K562 (cell line): Measurements from ENCODE around the gene AIFM1. TPM values are rescaled to one million over a fixed set of nuclear protein-coding genes. Genes with fewer than 3 reads are reported as not detected.

Source experiments
- ATAC-seq: fragments of 200-7000 bp; cut with Tn5 transposase; 3 replicates; pipeline ENCODE4 v1.9.1; 2020; ENCODE audit warnings: moderate library complexity
- BruUV-seq: library from RNA; stranded (reverse); fragments of 400-500 nt; replicated peaks from 2 replicates; lab custom pipeline; 2021; lab: Mats Ljungman, UMichigan
- CTCF ChIA-PET: fragments of 300-600 bp; formaldehyde crosslinking; extraction: SDS; loops from one replicate; lab custom pipeline; 2021; ENCODE audit warnings: low intra/inter-chr PET ratio; lab: Yijun Ruan, JAX
- POLR2A ChIA-PET: fragments of 300-600, 350-650 bp; sonication (Branson Sonifier 250); formaldehyde crosslinking; extraction: SDS; loops from one replicate; lab custom pipeline; 2021; ENCODE audit warnings: antibody characterized with exemption, inconsistent platforms; lab: Yijun Ruan, JAX
- DNase-seq, 4 experiments: peaks; one replicate each; pipeline versions ENCODE4 v3.0.0 to v3.0.0-alpha.2; 2011 to 2018; ENCODE audit warnings: low spot score in 3 of 4, mixed read lengths in 3 of 4; ENCODE audit errors: extremely low read depth in 1 of 4
- FAIRE-seq: peaks from 2 replicates; lab custom pipeline; 2011; peaks lifted over from hg19 to GRCh38; lab: Jason Lieb, UNC
- H2AFZ ChIP-seq: 2 replicates; pipeline ENCODE4 v1.6.0; 2011; ENCODE audit warnings: low read depth, low read length, control low read depth, inconsistent platforms
- H3K27ac ChIP-seq: fragments of 200-600 bp; 3 replicates; pipeline ENCODE4 v1.8.0; 2011; ENCODE audit warnings: low read depth, mild to moderate bottlenecking, control low read depth, inconsistent platforms, low read length, moderate library complexity, mixed read lengths; ENCODE audit errors: extremely low read depth
- H3K27me3 ChIP-seq, 2 experiments: fragments of 300-600 bp in 1 of 2; 2 replicates in 1 of 2; 3 replicates in 1 of 2; pipeline versions ENCODE4 v1.6.0 to v1.8.0; 2011; ENCODE audit warnings: inconsistent platforms in 2 of 2, low read length in 2 of 2, mild to moderate bottlenecking in 1 of 2, mixed read lengths in 1 of 2, moderate library complexity in 1 of 2; ENCODE audit not compliant: control insufficient read depth in 2 of 2, insufficient read depth in 2 of 2
- H3K36me3 ChIP-seq: fragments of 300-600 bp; 3 replicates; pipeline ENCODE4 v1.8.0; 2011; ENCODE audit warnings: mild to moderate bottlenecking, low read length, inconsistent platforms; ENCODE audit not compliant: control insufficient read depth, insufficient read depth
- H3K4me1 ChIP-seq, 2 experiments: fragments of 200-600 bp in 1 of 2; replicated peaks in 1 of 2; 2 replicates in 1 of 2; 3 replicates in 1 of 2; pipeline versions ENCODE4 v1.5.1 to v1.8.0; 2011; ENCODE audit warnings: inconsistent platforms in 2 of 2, low read length in 2 of 2, mild to moderate bottlenecking in 1 of 2, mixed read lengths in 1 of 2, moderate library complexity in 1 of 2; ENCODE audit not compliant: control insufficient read depth in 2 of 2, insufficient read depth in 2 of 2
- H3K4me2 ChIP-seq: 2 replicates; pipeline ENCODE4 v1.6.1; 2011; ENCODE audit warnings: low read length, control low read depth, inconsistent platforms, mixed read lengths; ENCODE audit not compliant: insufficient read depth
- H3K4me3 ChIP-seq: fragments of 200-600 bp; sonication (generic), shearing (Covaris generic); 2 replicates; pipeline ENCODE4 v1.5.1; 2016; ENCODE audit warnings: control low read depth, inconsistent platforms
- H3K79me2 ChIP-seq: fragments of 200-600 bp; 3 replicates; pipeline ENCODE4 v1.8.0; 2011; ENCODE audit warnings: low read length, inconsistent platforms; ENCODE audit not compliant: control insufficient read depth, insufficient read depth
- H3K9ac ChIP-seq, 2 experiments: 2 replicates each; pipeline versions ENCODE4 v1.6.0 to v1.6.1; 2011; ENCODE audit warnings: low read depth in 2 of 2, low read length in 2 of 2, control low read depth in 1 of 2, inconsistent platforms in 1 of 2, mild to moderate bottlenecking in 1 of 2, mixed read lengths in 1 of 2; ENCODE audit not compliant: insufficient read depth in 1 of 2
- H3K9me1 ChIP-seq: one replicate; pipeline ENCODE4 v1.6.0; 2011; ENCODE audit warnings: inconsistent platforms, mild to moderate bottlenecking, low read length, moderate library complexity; ENCODE audit not compliant: control insufficient read depth, insufficient read depth
- H3K9me3 ChIP-seq: replicated peaks from 2 replicates; pipeline ENCODE4 v1.5.1; 2011; ENCODE audit warnings: low read depth, low read length, inconsistent platforms; ENCODE audit not compliant: control insufficient read depth, insufficient read depth
- H4K20me1 ChIP-seq: replicated peaks from 2 replicates; pipeline ENCODE4 v1.6.1; 2011; ENCODE audit warnings: low read length, inconsistent platforms, mixed read lengths; ENCODE audit not compliant: control insufficient read depth, insufficient read depth
- CHD1 ChIP-seq: fragments of 200-600 bp; sonication (generic); IDR thresholded peaks from one replicate; pipeline ENCODE4 v1.6.1; 2012; ENCODE audit warnings: mild to moderate bottlenecking, moderate library complexity, low read length, inconsistent platforms
- HDGF ChIP-seq: fragments of 450-650 bp; IDR thresholded peaks from 2 replicates; pipeline ENCODE4 v1.6.1; 2016
- HOXB6 ChIP-seq: fragments of 250-450 bp; sonication (Bioruptor Pico); IDR thresholded peaks from 2 replicates; pipeline ENCODE4 v1.5.1; 2022; ENCODE audit warnings: mild to moderate bottlenecking, borderline replicate concordance
- JUNB ChIP-seq: fragments of 450-650 bp; formaldehyde crosslinking; conservative IDR thresholded peaks from 2 replicates; pipeline ENCODE4 v1.4.0; 2020; ENCODE audit warnings: mild to moderate bottlenecking
- MEIS2 ChIP-seq: fragments of 450-650 bp; IDR thresholded peaks from 2 replicates; pipeline ENCODE4 v1.6.1; 2014; ENCODE audit warnings: mild to moderate bottlenecking; ENCODE audit not compliant: partially characterized antibody
- NFATC3 ChIP-seq: fragments of 450-650 bp; IDR thresholded peaks from 2 replicates; pipeline ENCODE4 v1.6.1; 2017; ENCODE audit warnings: mild to moderate bottlenecking
- NFIC ChIP-seq: fragments of 450-650 bp; IDR thresholded peaks from 2 replicates; pipeline ENCODE4 v1.6.1; 2017; ENCODE audit warnings: mild to moderate bottlenecking, inconsistent platforms
- RBM14 ChIP-seq: fragments of 200-400 bp; formaldehyde crosslinking; IDR thresholded peaks from 2 replicates; pipeline ENCODE4 v1.6.1; 2018; ENCODE audit warnings: low read depth, mild to moderate bottlenecking, low read length, moderate library complexity, borderline replicate concordance; ENCODE audit not compliant: insufficient read depth
- SMARCE1 ChIP-seq: fragments of 450-650 bp; IDR thresholded peaks from 2 replicates; pipeline ENCODE4 v1.7.1; 2016; ENCODE audit warnings: mild to moderate bottlenecking
- TCF7 ChIP-seq: sonication (generic); IDR thresholded peaks from 2 replicates; pipeline ENCODE4 v1.6.1; 2016; ENCODE audit warnings: antibody characterized with exemption, borderline replicate concordance
- WHSC1 ChIP-seq: IDR thresholded peaks from one replicate; pipeline ENCODE4 v1.6.1; 2012; ENCODE audit warnings: low read length, control low read depth, inconsistent platforms
- XRCC4 ChIP-seq: IDR thresholded peaks from one replicate; pipeline ENCODE4 v1.6.1; 2011; ENCODE audit not compliant: insufficient read depth, insufficient read length; ENCODE audit errors: extremely low read depth
- ZNF347 ChIP-seq: fragments of 450-650 bp; formaldehyde crosslinking; IDR thresholded peaks from 2 replicates; pipeline ENCODE4 v1.4.0; 2020; ENCODE audit warnings: low read depth, mild to moderate bottlenecking, moderate library complexity
- WGBS: fragments of 100-300 bp; shearing (Covaris generic); methylation state at CpG from one replicate; pipeline ENCODE4 v1.1.6; 2016; ENCODE audit warnings: low coverage, mixed read lengths; ENCODE audit not compliant: insufficient coverage; ENCODE audit errors: missing lambda C conversion rate; 5-methylcytosine and 5-hydroxymethylcytosine counted together
- in situ Hi-C: fragments of 300-500 bp; cut with MboI; formaldehyde crosslinking; loops from 4 replicates; pipeline ENCODE4 v1.15.0; 2018; ENCODE audit warnings: inconsistent platforms, mixed read lengths
- intact Hi-C: fragments of 100-400 bp; cut with micrococcal nuclease; formaldehyde crosslinking; loops from 2 replicates; pipeline ENCODE4 v1.14.2; 2022
- polyA plus RNA-seq, 8 experiments: library from polyadenylated mRNA; depleted of rRNA in 4 of 8; stranded (reverse) in 5 of 8; unstranded in 3 of 8; fragments of >200 nt; fragmentation: Nextera tagmentation in 2 of 8; fragmentation: Illumina TruSeq in 1 of 8; extraction: Ambion mirVana in 2 of 8; extraction: Trizol in 1 of 8; gene quantifications; 2 replicates each; pipeline versions ENCODE4 v1.2.1 to v1.2.3, GENCODE V29; 2011 to 2014; ENCODE audit warnings: inconsistent platforms in 1 of 8, missing spikeins in 1 of 8
- total RNA-seq, 7 experiments: library from RNA; depleted of rRNA in 6 of 7; stranded (reverse); fragments of >200 nt in 6 of 7; fragmentation: Illumina TruSeq in 2 of 7; extraction: Trizol in 2 of 7; gene quantifications; 2 replicates each; pipeline versions ENCODE4 v1.2.1 to v1.2.3, GENCODE V29; 2011 to 2021; ENCODE audit warnings: low replicate concordance in 1 of 7
- TF ChIP-seq, protein P1 (sequence below), 2 experiments: IDR thresholded peaks in 1 of 2; conservative IDR thresholded peaks in 1 of 2; 2 replicates each; pipeline ENCODE4 v1.6.1; 2016; ENCODE audit warnings: low read depth in 2 of 2, mild to moderate bottlenecking in 1 of 2, missing compliant biosample characterization in 1 of 2, missing genetic modification characterization in 1 of 2, moderate library complexity in 1 of 2
- TF ChIP-seq, protein P2 (sequence below): fragments of 450-650 bp; formaldehyde crosslinking; IDR thresholded peaks from 2 replicates; pipeline ENCODE4 v1.4.0; 2020; ENCODE audit warnings: mild to moderate bottlenecking, mixed read lengths

AIFM1 gene
- total and polyA plus RNA-seq, 9 of the 15 experiments (the other 6 are each of a cell fraction or from before 2014, with no cell fraction given), result 51.0 to 117 (median 91.2) TPM

DNA sequence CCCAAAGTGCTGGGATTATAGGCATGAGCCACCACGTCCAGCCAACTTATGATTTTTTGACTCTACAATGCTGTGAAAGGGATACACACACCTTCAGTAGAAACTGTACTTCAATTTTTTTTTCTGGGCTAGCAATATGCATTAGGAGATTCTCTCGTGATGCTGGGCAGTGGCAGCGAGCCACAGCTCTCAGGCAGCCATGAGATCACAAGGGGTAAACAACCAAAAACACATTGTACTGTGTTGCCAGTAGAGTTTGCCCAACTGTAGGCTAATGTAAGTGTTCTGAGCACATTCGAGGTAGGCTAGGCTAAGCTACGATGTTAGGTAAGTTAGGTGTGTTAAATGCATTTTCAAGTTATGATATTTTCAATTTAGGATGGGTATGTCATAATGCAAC lies 31.8 kb upstream of the AIFM1 start:
- in situ Hi-C loops, result no loop called here
- FAIRE-seq, result no peak

DNA sequence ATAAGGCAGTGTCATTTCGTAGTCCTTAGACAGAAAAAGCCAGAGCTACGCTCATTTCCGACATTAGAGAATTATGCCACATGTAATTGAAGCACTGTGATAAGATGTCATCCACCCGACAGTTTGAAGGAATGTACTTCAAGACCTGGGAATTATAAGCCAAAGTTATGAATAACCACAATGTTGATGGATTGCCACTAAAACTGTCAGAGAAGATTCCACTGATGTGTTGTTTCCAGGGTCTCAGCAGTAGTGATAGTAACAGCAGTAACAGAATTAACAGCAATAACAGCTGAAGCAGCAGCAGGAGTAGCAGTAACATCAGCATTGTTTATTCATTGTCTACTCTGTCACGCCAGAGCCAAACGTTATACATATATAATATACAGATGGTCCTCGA lies 30.8 kb upstream of the AIFM1 start:
- Histone ChIP-seq H3K27me3 (no peaks in the 10 kb centered on the region), H3K9me3 (no peaks in the 10 kb centered on the region), H3K9me1 (no peaks in the 10 kb centered on the region), H3K79me2 (no peaks in the 10 kb centered on the region), H3K4me3 (no peak overlapping the region), H3K27ac (no peak overlapping the region), H2AFZ (no peak overlapping the region), H3K9ac (no peak overlapping the region), H3K4me1 (peaks cover 0 to 8% of the 10 kb centered on the region in 2 experiments; a peak in 2 of 5 replicates), H3K4me2 (no peak overlapping the region), H4K20me1 (no peaks in the 10 kb centered on the region), H3K36me3 (no peaks in the 10 kb centered on the region)
- no TSS peak for BruUV-seq
- FAIRE-seq (no peak), ATAC-seq (no peak), DNase-seq (no peak)
- in situ Hi-C loops (no loop called here), intact Hi-C loops (loop anchor here (10.0 kb wide), 1 partner anchor 1478 kb away; no protein-coding TSS in a partner anchor)
- ChIA-PET CTCF (no interaction called here), POLR2A (no interaction called here)
- 25% methylated on average over 7 of the region's 7 CpGs for WGBS
- TF ChIP-seq, protein P1, sequence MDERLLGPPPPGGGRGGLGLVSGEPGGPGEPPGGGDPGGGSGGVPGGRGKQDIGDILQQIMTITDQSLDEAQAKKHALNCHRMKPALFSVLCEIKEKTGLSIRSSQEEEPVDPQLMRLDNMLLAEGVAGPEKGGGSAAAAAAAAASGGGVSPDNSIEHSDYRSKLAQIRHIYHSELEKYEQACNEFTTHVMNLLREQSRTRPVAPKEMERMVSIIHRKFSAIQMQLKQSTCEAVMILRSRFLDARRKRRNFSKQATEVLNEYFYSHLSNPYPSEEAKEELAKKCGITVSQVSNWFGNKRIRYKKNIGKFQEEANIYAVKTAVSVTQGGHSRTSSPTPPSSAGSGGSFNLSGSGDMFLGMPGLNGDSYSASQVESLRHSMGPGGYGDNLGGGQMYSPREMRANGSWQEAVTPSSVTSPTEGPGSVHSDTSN (CRISPR knock-in tag; IDR thresholded peaks at IDR 0.05; ENCODE audit: low read depth), result no peak
- TF ChIP-seq, protein P1 (tag; conservative IDR thresholded peaks at IDR 0.05; ENCODE audit: low read depth), result peak; percentile 77
- TF ChIP-seq, protein P2, sequence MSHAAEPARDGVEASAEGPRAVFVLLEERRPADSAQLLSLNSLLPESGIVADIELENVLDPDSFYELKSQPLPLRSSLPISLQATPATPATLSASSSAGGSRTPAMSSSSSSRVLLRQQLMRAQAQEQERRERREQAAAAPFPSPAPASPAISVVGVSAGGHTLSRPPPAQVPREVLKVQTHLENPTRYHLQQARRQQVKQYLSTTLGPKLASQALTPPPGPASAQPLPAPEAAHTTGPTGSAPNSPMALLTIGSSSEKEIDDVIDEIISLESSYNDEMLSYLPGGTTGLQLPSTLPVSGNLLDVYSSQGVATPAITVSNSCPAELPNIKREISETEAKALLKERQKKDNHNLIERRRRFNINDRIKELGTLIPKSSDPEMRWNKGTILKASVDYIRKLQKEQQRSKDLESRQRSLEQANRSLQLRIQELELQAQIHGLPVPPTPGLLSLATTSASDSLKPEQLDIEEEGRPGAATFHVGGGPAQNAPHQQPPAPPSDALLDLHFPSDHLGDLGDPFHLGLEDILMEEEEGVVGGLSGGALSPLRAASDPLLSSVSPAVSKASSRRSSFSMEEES, result no peak
- TF ChIP-seq ZNF347 (CRISPR knock-in tag) (no peak), NFIC (no peak), MEIS2 (peak; percentile 92), WHSC1 (no peak), RBM14 (no peak), CHD1 (no peak), NFATC3 (no peak)

More for the DNA sequence above, 31.8 kb upstream of the AIFM1 start:
- no peaks in the 10 kb centered on the region for H4K20me1 ChIP-seq
- intact Hi-C loops, result loop anchor here (10.0 kb wide), 1 partner anchor 1477 kb away; no protein-coding TSS in a partner anchor
- 54% methylated on average over 5 of the region's 5 CpGs for WGBS
- H3K4me1 ChIP-seq, result peaks cover 0 to 1% of the 10 kb centered on the region in 2 experiments; a peak in 2 of 5 replicates
- H3K4me3 ChIP-seq, result no peak overlapping the region
- TF ChIP-seq JUNB (CRISPR knock-in tag) (no peak), SMARCE1 (no peak), XRCC4 (no peak), HOXB6 (CRISPR knock-in tag) (no peak), TCF7 (no peak), HDGF (no peak)
- no peaks in the 10 kb centered on the region for H3K9me3 ChIP-seq
- no peak overlapping the region for H3K9ac ChIP-seq
- DNase-seq, result no peak
- H3K9me1 ChIP-seq, result no peaks in the 10 kb centered on the region
- H3K36me3 ChIP-seq, result no peaks in the 10 kb centered on the region
- POLR2A ChIA-PET, result interaction anchor here (1.2 kb wide), 1 partner anchor 116 kb away, joined by 3 read pairs; no protein-coding TSS in a partner anchor
- H3K27me3 ChIP-seq, result no peaks in the 10 kb centered on the region
- CTCF ChIA-PET, result no interaction called here
- H3K4me2 ChIP-seq, result no peak overlapping the region
- H2AFZ ChIP-seq, result no peak overlapping the region
- H3K79me2 ChIP-seq, result no peaks in the 10 kb centered on the region
- no TSS peak for BruUV-seq
- ATAC-seq, result no peak
- no peak overlapping the region for H3K27ac ChIP-seq
